ENCODE measurements around the gene CLSTN3.

CLSTN3 gene

DNA sequence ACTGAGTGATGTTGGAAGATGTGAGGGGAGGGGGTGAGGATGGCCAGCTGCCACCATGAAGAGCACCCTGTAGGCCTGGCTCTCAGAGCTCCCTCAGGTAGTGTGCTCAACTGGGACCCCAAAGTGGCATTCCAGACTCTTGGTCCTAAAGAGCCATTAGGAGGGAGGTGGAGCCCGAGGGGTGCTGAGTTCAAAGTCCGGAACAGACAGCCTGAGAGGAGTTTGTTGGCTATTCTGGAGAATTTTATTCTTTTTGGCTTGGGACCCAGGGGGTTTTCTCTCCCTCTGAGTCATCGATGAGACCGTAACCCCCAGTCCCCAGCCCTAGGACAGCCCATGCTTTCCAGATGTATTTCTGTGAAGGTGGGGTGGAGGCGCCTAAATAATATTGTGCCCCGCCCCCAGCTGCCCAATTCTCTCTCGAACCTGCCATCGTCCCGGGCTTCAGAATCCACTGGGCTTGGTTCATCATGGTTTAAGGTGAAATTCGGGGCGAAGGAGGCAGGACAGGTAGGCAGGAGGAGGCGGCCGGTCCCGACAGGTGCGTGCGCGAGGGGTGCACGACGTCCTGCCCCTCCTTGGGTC lies 792 bp upstream of the CLSTN3 start:
- Mint-ChIP-seq H3K4me1 (ENCODE audit: low read depth) (peaks cover 30% of the 10 kb centered on the region), H3K4me3 (peak overlapping the region; percentile 94), H3K27ac (no peak overlapping the region), H3K27me3 (no peaks in the 10 kb centered on the region), H3K36me3 (no peaks in the 10 kb centered on the region), H3K9me3 (ENCODE audit: low read depth) (no peaks in the 10 kb centered on the region)

DNA sequence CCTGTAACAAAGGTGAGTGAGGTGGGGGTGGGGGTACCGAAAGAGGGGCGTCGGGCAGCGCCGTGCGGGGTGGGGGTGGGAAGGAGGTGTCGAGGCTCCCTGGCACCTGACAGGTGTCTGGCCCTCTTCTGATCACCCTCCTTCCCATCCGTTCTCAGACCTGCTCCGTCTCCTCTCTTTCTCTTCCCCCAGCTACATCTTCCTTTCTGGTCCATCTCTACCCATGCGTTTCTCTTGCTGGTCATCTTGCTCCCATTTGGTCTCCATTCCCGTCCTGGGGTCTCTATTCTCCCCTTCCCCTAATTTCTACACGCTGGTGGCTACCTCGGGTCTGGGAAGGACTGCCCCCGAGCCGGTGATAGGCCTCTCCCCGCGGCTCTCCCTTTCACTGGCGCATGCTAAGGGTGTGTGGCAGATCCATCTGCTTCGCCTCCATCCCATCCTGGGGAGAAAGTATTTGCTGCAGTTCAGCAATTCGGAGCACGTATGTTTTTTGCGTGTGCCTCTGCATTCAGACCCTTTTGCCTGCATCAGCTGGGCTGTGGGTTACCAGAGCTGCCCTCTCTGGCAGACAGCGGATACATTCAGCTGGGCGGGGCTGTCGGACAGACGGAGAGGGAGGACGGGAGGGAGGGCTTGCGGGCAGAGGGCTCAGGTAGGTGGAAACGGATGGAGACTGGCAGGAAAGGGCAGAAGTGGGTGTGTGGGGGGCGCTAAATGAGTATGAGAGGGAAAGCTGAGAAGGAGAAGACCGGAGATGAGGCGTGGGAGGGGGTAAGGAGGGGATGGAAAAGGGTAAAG lies 730 bp downstream of the CLSTN3 start:
- Mint-ChIP-seq H3K4me3 (peak overlapping the region; percentile 94), H3K27ac (peak overlapping the region; percentile 38), H3K9me3 (ENCODE audit: low read depth) (no peaks in the 10 kb centered on the region), H3K4me1 (ENCODE audit: low read depth) (peaks cover 30% of the 10 kb centered on the region), H3K27me3 (no peaks in the 10 kb centered on the region), H3K36me3 (no peaks in the 10 kb centered on the region)

DNA sequence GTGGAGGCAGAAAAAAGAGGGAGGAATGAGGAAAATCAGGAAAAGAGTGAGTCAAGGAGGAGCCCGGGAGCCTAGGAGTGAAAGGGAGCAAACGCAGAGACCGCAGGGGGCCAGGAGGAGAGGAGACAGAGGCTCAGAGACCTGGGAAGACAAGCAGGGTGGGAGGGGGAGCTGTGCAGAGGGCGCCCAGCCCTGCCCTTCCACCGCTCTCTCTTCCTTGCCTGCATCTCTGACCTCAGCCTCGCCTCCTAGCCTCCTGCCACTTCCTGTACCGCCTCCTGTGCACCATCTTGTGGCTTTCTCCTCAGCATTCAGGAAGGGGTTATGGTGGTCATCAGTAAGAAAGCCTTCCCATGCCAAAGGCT lies 1.3 kb downstream of the CLSTN3 start:
- Mint-ChIP-seq H3K4me1 (ENCODE audit: low read depth) (peaks cover 30% of the 10 kb centered on the region), H3K9me3 (ENCODE audit: low read depth) (no peaks in the 10 kb centered on the region), H3K27me3 (no peaks in the 10 kb centered on the region), H3K27ac (peak overlapping the region; percentile 50), H3K36me3 (no peaks in the 10 kb centered on the region), H3K4me3 (peak overlapping the region; percentile 94)

DNA sequence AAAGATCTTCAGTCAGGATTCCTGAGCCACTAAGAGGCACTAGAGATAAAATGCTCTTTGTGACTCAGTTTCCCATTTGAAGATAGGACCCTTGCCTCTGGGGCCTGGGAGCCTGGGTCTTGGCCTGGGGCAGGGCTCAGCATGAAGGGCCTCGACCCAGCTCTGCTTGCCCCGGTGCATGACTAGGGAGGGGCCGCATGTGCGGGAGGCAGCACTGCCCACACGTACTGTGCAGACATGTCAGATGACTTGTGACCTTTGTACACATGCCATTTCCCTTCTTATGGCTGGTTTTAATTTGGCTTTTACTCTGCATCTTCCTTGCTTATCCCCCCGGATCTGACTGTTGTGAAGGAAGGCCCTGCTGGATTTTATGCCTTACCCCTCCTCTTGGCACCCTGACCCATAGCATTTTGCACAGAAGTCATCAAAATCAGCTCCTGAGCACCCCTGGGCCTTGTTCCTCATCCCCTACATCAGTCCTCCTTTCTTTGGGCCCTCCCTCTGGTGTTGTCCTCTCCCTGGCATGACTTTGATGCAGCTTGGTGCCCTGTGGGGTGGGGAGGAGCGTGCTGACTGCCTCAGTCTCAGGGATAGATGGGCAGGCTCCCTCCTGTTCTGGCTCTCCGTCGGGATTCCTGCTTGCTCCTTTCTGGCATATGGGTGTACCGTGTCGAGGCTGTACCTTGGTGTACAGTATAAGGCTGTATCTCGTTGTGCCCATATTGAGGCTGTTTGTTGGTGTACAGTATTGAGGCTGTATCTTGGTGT lies 4.4 kb downstream of the CLSTN3 start:
- Mint-ChIP-seq H3K4me1 (ENCODE audit: low read depth) (peaks cover 23% of the 10 kb centered on the region), H3K27ac (no peak overlapping the region), H3K27me3 (no peaks in the 10 kb centered on the region), H3K36me3 (peaks cover 8% of the 10 kb centered on the region), H3K4me3 (no peak overlapping the region), H3K9me3 (ENCODE audit: low read depth) (no peaks in the 10 kb centered on the region)

DNA sequence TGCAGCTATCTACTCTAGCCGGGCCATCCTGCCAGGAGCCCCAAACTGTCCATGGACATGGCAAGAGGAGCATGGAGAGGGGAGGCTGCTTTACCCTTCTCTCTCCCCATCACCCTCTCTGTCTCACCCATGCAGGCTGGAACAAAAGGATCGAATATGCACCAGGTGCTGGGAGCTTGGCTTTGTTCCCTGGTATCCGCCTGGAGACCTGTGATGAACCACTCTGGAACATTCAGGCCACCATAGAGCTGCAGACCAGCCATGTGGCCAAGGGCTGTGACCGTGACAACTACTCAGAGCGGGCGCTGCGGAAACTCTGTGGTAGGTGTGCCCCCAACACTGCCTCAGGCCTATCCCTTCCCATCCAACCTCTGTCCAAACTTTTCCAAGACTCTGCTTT lies 5.9 kb downstream of the CLSTN3 start:
- Mint-ChIP-seq H3K27me3 (no peaks in the 10 kb centered on the region), H3K4me3 (no peak overlapping the region), H3K9me3 (ENCODE audit: low read depth) (no peaks in the 10 kb centered on the region), H3K36me3 (peaks cover 8% of the 10 kb centered on the region), H3K27ac (no peak overlapping the region), H3K4me1 (ENCODE audit: low read depth) (peaks cover 16% of the 10 kb centered on the region)

DNA sequence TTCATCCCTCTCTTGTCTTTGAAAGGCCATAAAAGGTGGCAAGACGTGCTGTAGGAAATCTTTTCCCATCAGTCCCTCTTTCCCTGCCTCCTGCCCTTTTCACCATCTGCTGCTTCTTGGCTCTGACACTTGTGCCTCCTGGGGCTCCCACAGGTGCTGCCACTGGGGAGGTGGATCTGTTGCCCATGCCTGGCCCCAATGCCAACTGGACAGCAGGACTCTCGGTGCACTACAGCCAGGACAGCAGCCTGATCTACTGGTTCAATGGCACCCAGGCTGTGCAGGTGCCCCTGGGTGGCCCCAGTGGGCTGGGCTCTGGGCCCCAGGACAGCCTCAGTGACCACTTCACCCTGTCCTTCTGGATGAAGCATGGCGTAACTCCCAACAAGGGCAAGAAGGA lies 6.5 kb downstream of the CLSTN3 start:
- Mint-ChIP-seq H3K27ac (no peak overlapping the region), H3K36me3 (peaks cover 8% of the 10 kb centered on the region), H3K27me3 (no peaks in the 10 kb centered on the region), H3K9me3 (ENCODE audit: low read depth) (no peaks in the 10 kb centered on the region), H3K4me1 (ENCODE audit: low read depth) (peaks cover 10% of the 10 kb centered on the region), H3K4me3 (no peak overlapping the region)

DNA sequence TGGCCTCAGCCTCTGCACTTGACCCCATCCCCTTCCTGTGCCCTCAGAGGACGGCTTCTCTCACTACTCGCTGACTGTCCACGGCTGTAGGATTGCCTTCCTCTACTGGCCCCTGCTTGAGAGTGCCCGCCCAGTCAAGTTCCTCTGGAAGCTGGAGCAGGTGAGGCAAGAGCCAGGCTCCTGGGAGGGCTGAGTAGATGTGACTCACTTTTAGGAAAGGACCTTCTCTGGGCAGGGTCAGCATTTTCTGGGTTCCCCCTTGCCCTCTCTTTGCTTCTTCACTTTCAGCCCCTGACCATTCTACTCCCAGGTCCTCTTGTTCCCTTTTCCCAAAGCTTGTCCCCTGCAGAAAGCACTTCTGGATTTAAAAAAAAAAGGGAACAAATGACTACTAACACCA lies 7.7 kb downstream of the CLSTN3 start:
- Mint-ChIP-seq H3K9me3 (ENCODE audit: low read depth) (no peaks in the 10 kb centered on the region), H3K27me3 (no peaks in the 10 kb centered on the region), H3K27ac (no peak overlapping the region), H3K36me3 (peaks cover 8% of the 10 kb centered on the region), H3K4me1 (ENCODE audit: low read depth) (no peaks in the 10 kb centered on the region), H3K4me3 (no peak overlapping the region)

DNA sequence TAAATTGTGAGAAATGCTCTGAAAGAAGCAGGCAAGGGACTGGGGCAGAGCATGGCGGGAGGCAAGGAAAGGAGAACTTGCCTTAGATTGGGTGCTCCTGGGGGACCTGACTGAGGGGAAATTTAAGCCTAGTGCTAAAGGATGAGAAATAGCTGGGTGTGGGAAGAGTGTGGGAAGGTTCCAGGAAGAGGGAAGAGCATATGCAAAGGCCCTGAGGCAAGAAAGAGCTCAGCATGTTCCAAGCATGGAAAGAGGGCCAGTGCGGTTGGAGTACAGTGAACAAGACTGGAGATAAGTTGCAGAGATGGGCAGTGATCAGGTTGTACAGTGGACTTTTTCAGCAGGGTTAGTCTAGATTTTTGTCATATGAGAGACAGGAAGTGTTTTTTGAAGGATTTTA lies 9.0 kb downstream of the CLSTN3 start:
- Mint-ChIP-seq H3K9me3 (ENCODE audit: low read depth) (no peaks in the 10 kb centered on the region), H3K4me1 (ENCODE audit: low read depth) (no peaks in the 10 kb centered on the region), H3K36me3 (peaks cover 8% of the 10 kb centered on the region), H3K27ac (no peak overlapping the region), H3K27me3 (no peaks in the 10 kb centered on the region), H3K4me3 (no peak overlapping the region)

DNA sequence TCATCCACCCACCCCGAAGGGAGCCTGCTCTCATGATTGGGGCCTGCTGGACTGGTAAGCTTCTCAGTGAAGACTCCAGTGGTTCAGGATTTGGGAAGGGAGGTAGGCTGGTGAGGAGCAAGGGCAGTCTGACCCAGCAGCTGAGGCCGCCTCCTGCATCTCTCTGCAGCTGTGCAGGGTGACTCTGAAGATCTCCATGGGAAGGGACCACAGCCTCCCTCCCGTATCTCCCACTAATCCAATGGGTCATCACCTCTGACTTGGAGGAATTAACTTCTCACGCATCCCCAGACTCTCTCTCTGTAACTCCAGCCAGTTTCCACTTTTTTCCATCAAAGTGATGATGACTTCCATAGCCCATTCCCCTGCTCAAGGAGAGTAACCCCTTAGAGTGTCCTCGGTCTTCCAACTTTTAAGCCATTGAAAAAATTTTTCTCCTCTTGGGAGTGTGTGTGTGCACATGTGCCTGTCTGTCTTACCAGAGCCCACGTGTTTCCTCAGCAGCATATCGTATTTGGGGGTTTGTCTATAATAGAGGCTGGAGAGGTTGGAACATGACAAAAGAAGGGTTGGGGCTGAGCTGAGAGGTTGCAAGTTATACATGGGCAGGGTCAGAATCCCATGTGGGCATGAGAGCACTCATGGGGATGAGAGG lies 11.3 kb downstream of the CLSTN3 start:
- Mint-ChIP-seq H3K27me3 (no peaks in the 10 kb centered on the region), H3K4me1 (ENCODE audit: low read depth) (no peaks in the 10 kb centered on the region), H3K9me3 (ENCODE audit: low read depth) (no peaks in the 10 kb centered on the region), H3K4me3 (no peak overlapping the region), H3K36me3 (peaks cover 9% of the 10 kb centered on the region), H3K27ac (no peak overlapping the region)

DNA sequence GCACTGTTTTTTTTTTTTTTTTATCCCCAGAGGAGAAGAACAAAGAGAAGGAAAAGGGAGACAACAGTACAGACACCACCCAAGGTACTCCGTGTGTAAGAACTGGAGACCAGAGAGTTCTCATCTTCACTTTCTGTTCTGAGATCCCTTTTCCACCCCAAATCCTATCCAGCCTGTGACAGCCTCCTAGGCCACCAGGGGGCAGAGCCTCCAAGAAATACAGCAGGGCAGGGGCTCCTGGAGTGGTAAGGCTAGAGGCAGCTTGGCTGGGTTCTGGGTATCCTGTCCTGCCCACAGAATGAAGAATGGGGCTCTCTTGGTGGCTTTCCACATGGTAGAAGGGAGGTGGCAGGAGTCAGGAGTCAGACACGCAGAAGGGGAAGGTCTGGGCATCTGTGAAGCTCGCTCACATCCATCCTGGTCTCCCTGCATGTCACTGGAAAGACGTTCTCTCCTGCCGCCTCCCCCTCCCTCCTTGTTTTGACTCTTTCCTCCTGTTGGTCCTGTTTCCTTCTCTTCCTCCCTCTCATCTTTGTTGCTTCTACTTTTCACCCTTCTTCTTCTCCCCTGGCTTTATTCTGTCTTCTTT lies 12.0 kb downstream of the CLSTN3 start:
- H3K4me3 Mint-ChIP-seq: no peak overlapping the region
- peaks cover 10% of the 10 kb centered on the region for H3K36me3 Mint-ChIP-seq
- H3K4me1 Mint-ChIP-seq (ENCODE audit: low read depth): no peaks in the 10 kb centered on the region
- H3K27ac Mint-ChIP-seq: no peak overlapping the region
- no peaks in the 10 kb centered on the region for H3K27me3 Mint-ChIP-seq
- H3K9me3 Mint-ChIP-seq (ENCODE audit: low read depth): no peaks in the 10 kb centered on the region

DNA sequence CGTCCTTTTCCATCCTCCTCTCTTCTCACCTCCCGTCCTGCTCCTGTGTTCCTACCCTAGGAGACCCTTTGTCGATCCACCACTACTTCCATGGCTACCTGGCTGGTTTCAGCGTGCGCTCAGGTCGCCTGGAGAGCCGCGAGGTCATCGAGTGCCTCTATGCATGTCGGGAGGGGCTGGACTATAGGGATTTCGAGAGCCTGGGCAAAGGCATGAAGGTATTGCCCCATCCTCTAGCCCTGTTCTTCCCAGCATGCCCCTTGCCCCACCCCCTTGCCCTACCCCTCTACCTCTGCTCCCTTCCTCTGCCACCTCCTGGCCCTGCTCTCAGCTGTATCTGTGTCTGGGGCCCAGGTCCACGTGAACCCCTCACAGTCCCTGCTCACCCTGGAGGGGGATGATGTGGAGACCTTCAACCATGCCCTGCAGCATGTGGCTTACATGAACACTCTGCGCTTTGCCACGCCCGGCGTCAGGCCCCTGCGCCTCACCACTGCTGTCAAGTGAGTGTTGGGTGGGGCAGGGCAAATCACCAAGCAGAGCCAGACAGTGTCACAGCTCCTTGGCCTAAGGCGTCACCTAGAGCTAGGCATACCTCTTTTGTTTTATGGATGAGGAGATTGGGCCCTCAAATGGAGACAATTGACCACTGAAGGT lies 12.8 kb downstream of the CLSTN3 start:
- H3K27ac Mint-ChIP-seq: no peak overlapping the region
- no peaks in the 10 kb centered on the region for H3K9me3 Mint-ChIP-seq (ENCODE audit: low read depth)

DNA sequence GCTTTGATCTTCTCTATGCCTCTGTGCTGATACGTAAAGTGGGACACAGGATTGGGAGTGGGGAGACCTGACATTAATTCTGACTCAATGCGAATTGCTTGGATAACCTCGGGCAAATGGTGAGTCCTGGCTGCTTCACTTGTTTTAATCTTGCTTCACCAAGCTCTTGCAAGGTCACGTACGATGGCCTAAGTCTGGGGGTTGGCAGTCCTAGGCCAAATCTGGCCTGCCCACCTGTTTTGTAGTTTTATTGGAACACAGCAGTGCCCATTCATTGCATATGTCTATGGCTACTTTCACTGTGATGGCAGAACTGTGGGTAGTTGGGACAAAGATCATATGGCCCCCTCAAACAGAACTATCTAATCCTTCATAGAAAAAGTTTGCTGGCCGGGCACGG lies 13.4 kb downstream of the CLSTN3 start:
- Mint-ChIP-seq H3K27ac (no peak overlapping the region), H3K9me3 (ENCODE audit: low read depth) (no peaks in the 10 kb centered on the region), H3K4me1 (ENCODE audit: low read depth) (no peaks in the 10 kb centered on the region), H3K27me3 (no peaks in the 10 kb centered on the region), H3K4me3 (no peak overlapping the region), H3K36me3 (peaks cover 8% of the 10 kb centered on the region)

More for the DNA sequence above, 12.8 kb downstream of the CLSTN3 start:
- no peaks in the 10 kb centered on the region for H3K27me3 Mint-ChIP-seq
- peaks cover 8% of the 10 kb centered on the region for H3K36me3 Mint-ChIP-seq
- no peaks in the 10 kb centered on the region for H3K4me1 Mint-ChIP-seq (ENCODE audit: low read depth)
- no peak overlapping the region for H3K4me3 Mint-ChIP-seq

DNA sequence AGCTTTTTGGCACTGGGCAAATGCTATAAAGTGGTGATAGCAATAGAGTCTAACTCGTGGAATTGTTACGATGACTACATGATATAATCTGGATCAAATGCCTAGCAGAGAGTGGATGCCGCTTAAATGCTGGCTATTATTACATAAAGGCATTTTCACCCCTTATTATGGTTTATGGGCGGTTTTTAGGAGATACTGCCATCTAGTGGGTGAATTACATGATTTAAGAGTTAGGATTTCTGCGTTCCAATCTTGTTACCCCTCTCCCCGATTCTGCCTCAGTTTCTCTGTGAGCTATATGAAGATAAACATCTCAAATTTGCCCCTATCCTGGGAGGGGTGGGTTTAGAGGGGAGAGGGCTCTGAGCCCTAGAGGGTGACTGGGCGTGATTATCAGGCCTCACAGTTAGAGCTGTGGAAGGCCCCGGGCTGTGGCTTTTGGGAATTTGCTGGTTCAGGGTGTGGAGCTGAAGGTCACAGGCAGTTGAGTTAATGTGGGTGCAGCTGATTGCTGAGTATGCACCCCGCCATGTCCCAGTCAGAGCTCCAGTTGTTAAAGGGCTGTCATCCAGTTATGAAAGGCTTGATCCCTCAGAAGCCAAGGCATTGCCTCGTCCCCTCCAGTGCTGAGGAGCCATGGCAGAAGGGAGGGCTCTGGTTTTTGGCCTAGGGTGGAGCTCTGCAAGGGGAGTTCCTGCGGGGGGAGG lies 14.4 kb downstream of the CLSTN3 start:
- no peak overlapping the region for H3K27ac Mint-ChIP-seq
- peaks cover 3% of the 10 kb centered on the region for H3K36me3 Mint-ChIP-seq
- H3K4me1 Mint-ChIP-seq (ENCODE audit: low read depth): no peaks in the 10 kb centered on the region

DNA sequence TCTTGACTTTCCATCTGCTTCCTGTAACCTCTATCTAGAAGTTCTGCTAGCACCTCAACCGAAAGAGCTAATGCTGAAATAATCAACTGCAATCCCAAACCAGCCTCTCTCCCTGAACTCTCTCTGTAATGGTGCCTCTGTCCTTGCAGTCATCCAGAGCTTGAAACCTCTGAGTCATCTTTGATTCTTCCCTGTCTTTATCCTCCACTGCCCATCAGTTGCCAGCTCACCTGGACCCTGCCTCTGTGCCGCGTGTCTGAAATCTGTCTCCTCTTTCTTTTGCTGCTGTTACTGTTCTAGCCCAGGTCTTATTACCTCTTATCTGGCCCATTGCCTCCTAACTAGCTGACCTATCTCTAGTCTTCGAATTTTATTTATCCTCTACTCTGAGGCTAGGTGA lies 15.5 kb downstream of the CLSTN3 start:
- Mint-ChIP-seq H3K9me3 (ENCODE audit: low read depth) (no peaks in the 10 kb centered on the region), H3K27ac (no peak overlapping the region), H3K4me1 (ENCODE audit: low read depth) (no peaks in the 10 kb centered on the region), H3K4me3 (no peak overlapping the region), H3K27me3 (no peaks in the 10 kb centered on the region), H3K36me3 (peaks cover 5% of the 10 kb centered on the region)

More for the DNA sequence above, 14.4 kb downstream of the CLSTN3 start:
- Mint-ChIP-seq H3K4me3 (no peak overlapping the region), H3K27me3 (no peaks in the 10 kb centered on the region), H3K9me3 (ENCODE audit: low read depth) (no peaks in the 10 kb centered on the region)

All from activated naive CD8-positive, alpha-beta T cell (primary cell).